H1 (cell line): ENCODE data around the gene TPT1. TPM values are rescaled to one million over a fixed set of nuclear protein-coding genes. Genes with fewer than 3 reads are reported as not detected.
"Not testable (repeated sequence)": the region's sequence is repeated elsewhere in the genome, so short reads cannot be mapped to it uniquely, and the experiment has no call there.

Experiments used
- CTCF ChIA-PET: fragments of 300-600 bp; sonication (Branson Sonifier 250); formaldehyde crosslinking; loops from one replicate; lab custom pipeline; 2021; ENCODE audit not compliant: partially characterized antibody; lab: Charles Lee
- POLR2A ChIA-PET: fragments of 300-600 bp; sonication (Branson Sonifier 250); formaldehyde crosslinking; loops from one replicate; lab custom pipeline; 2021; ENCODE audit warnings: inconsistent platforms; ENCODE audit not compliant: partially characterized antibody; lab: Charles Lee
- DNase-seq, 2 experiments: peaks; one replicate each; pipeline versions ENCODE4 v3.0.0 to v3.0.0-alpha.2; 2010 to 2022; ENCODE audit warnings: low spot score in 2 of 2, low read depth in 1 of 2, mixed read lengths in 1 of 2
- FAIRE-seq: peaks from 2 replicates; lab custom pipeline; 2011; peaks lifted over from hg19 to GRCh38; lab: Jason Lieb, UNC
- H2AFZ ChIP-seq: 2 replicates; pipeline ENCODE4 v1.8.1; 2012; ENCODE audit warnings: low read length, inconsistent platforms
- H2AK5ac ChIP-seq: 2 replicates; pipeline ENCODE4 v1.6.1; 2013; ENCODE audit warnings: low read depth, low read length
- H2BK120ac ChIP-seq: replicated peaks from 2 replicates; pipeline ENCODE3; 2013; ENCODE audit warnings: low read depth, low read length, inconsistent platforms
- H2BK12ac ChIP-seq: 2 replicates; pipeline ENCODE4 v1.6.1; 2013; ENCODE audit warnings: low read depth, low read length
- H2BK15ac ChIP-seq: 2 replicates; pipeline ENCODE4 v1.6.1; 2013; ENCODE audit warnings: low read length
- H2BK20ac ChIP-seq: 2 replicates; pipeline ENCODE4 v1.6.1; 2013; ENCODE audit warnings: low read length
- H2BK5ac ChIP-seq: 2 replicates; pipeline ENCODE4 v1.6.1; 2013; ENCODE audit warnings: low read depth, low read length
- H3K14ac ChIP-seq: 2 replicates; pipeline ENCODE4 v1.6.1; 2013; ENCODE audit warnings: inconsistent platforms; ENCODE audit not compliant: insufficient read length
- H3K18ac ChIP-seq: 2 replicates; pipeline ENCODE4 v1.6.1; 2013; ENCODE audit warnings: low read length; ENCODE audit errors: extremely low read depth
- H3K23ac ChIP-seq: 2 replicates; pipeline ENCODE4 v1.6.1; 2013; ENCODE audit warnings: inconsistent platforms; ENCODE audit not compliant: insufficient read length
- H3K23me2 ChIP-seq: 2 replicates; pipeline ENCODE4 v1.6.1; 2013; ENCODE audit warnings: low read depth, low read length
- H3K27ac ChIP-seq: 2 replicates; pipeline ENCODE4 v1.6.1; 2011; ENCODE audit warnings: low read depth, low read length, inconsistent platforms
- H3K27me3 ChIP-seq, 4 experiments: replicated peaks in 1 of 4; 1 replicate in 1 of 4; 2 replicates in 3 of 4; pipeline versions ENCODE4 v1.6.1 to v1.8.1; 2011 to 2013; ENCODE audit warnings: low read length in 3 of 4, mild to moderate bottlenecking in 3 of 4, inconsistent platforms in 2 of 4, mixed read lengths in 2 of 4, moderate library complexity in 1 of 4; ENCODE audit not compliant: control insufficient read depth in 3 of 4, insufficient read depth in 3 of 4; ENCODE audit errors: extremely low read depth in 1 of 4
- H3K36me3 ChIP-seq, 4 experiments: 2 replicates each; pipeline versions ENCODE4 v1.6.1 to v1.8.1; 2011 to 2013; ENCODE audit warnings: mild to moderate bottlenecking in 4 of 4, low read length in 3 of 4, moderate library complexity in 2 of 4, control low read depth in 1 of 4, inconsistent platforms in 1 of 4; ENCODE audit not compliant: insufficient read depth in 4 of 4, control insufficient read depth in 2 of 4
- H3K4ac ChIP-seq: replicated peaks from 2 replicates; pipeline ENCODE3; 2013; ENCODE audit warnings: low read length, low read depth, mixed read lengths, inconsistent platforms; ENCODE audit not compliant: insufficient read length
- H3K4me1 ChIP-seq, 4 experiments: replicated peaks in 1 of 4; 1 replicate in 1 of 4; 2 replicates in 3 of 4; pipeline versions ENCODE4 v1.6.1 to v1.8.1; 2011 to 2013; ENCODE audit warnings: low read length in 3 of 4, inconsistent platforms in 2 of 4, mixed read lengths in 1 of 4; ENCODE audit not compliant: insufficient read depth in 4 of 4, control insufficient read depth in 3 of 4
- H3K4me2 ChIP-seq, 2 experiments: 2 replicates each; pipeline versions ENCODE4 v1.6.1 to v1.8.1; 2011 to 2013; ENCODE audit warnings: low read depth in 2 of 2, low read length in 2 of 2, control low read depth in 1 of 2, inconsistent platforms in 1 of 2, mild to moderate bottlenecking in 1 of 2; ENCODE audit not compliant: insufficient read depth in 1 of 2
- H3K4me3 ChIP-seq, 4 experiments: fragments of 200-600, 300-600 bp in 1 of 4; sonication (generic), shearing (Covaris generic), sonication (Bioruptor Twin) in 1 of 4; 2 replicates each; pipeline versions ENCODE4 v1.5.1 to v1.8.1; 2011 to 2016; ENCODE audit warnings: low read length in 4 of 4, low read depth in 3 of 4, control low read depth in 2 of 4, inconsistent platforms in 2 of 4, mild to moderate bottlenecking in 2 of 4, mixed read lengths in 1 of 4, moderate library complexity in 1 of 4; ENCODE audit not compliant: insufficient read depth in 2 of 4; ENCODE audit errors: extremely low read depth in 1 of 4
- H3K56ac ChIP-seq: replicated peaks from 2 replicates; pipeline ENCODE3; 2013; ENCODE audit warnings: low read depth, mild to moderate bottlenecking, mixed read lengths, low read length, inconsistent platforms; ENCODE audit not compliant: insufficient read length
- H3K79me1 ChIP-seq: 2 replicates; pipeline ENCODE4 v1.6.1; 2013; ENCODE audit warnings: low read depth, low read length, control low read depth
- H3K79me2 ChIP-seq, 2 experiments: 2 replicates each; pipeline versions ENCODE4 v1.6.1 to v1.8.1; 2012 to 2013; ENCODE audit warnings: low read length in 2 of 2, mild to moderate bottlenecking in 2 of 2, inconsistent platforms in 1 of 2; ENCODE audit not compliant: insufficient read depth in 2 of 2, control insufficient read depth in 1 of 2
- H3K9ac ChIP-seq, 4 experiments: replicated peaks in 1 of 4; 1 replicate in 1 of 4; 2 replicates in 3 of 4; pipeline versions ENCODE4 v1.6.1 to v1.8.1; 2011 to 2013; ENCODE audit warnings: low read depth in 3 of 4, low read length in 3 of 4, control low read depth in 2 of 4, mild to moderate bottlenecking in 2 of 4, moderate library complexity in 2 of 4, inconsistent platforms in 1 of 4; ENCODE audit errors: extremely low read depth in 1 of 4
- H3K9me3 ChIP-seq, 2 experiments: 2 replicates each; pipeline versions ENCODE4 v1.6.1 to v1.8.1; 2012 to 2013; ENCODE audit warnings: mild to moderate bottlenecking in 2 of 2, moderate library complexity in 2 of 2, control low read depth in 1 of 2, inconsistent platforms in 1 of 2, low read depth in 1 of 2, low read length in 1 of 2, mixed read lengths in 1 of 2; ENCODE audit not compliant: insufficient read depth in 2 of 2
- H4K20me1 ChIP-seq, 2 experiments: replicated peaks in 1 of 2; 2 replicates each; pipeline versions ENCODE3 to v1.8.1; 2011 to 2013; ENCODE audit warnings: inconsistent platforms in 2 of 2, low read length in 2 of 2, mild to moderate bottlenecking in 1 of 2; ENCODE audit not compliant: insufficient read depth in 2 of 2, control insufficient read depth in 1 of 2
- H4K5ac ChIP-seq: 2 replicates; pipeline ENCODE4 v1.6.1; 2013; ENCODE audit warnings: low read length, low read depth, mixed read lengths, inconsistent platforms; ENCODE audit not compliant: insufficient read length
- H4K8ac ChIP-seq: 2 replicates; pipeline ENCODE4 v1.8.0; 2013; ENCODE audit warnings: mild to moderate bottlenecking, moderate library complexity, low read length, inconsistent platforms; ENCODE audit not compliant: insufficient read depth; ENCODE audit errors: extremely low read depth
- H4K91ac ChIP-seq: replicated peaks from 2 replicates; pipeline ENCODE3; 2013; ENCODE audit warnings: low read length, mixed read lengths, inconsistent platforms; ENCODE audit not compliant: insufficient read length
- EP300 ChIP-seq, 2 experiments: IDR thresholded peaks; 1 replicate in 1 of 2; 2 replicates in 1 of 2; pipeline ENCODE4 v1.6.1; 2011 to 2012; ENCODE audit warnings: low read depth in 2 of 2, low read length in 2 of 2, mild to moderate bottlenecking in 2 of 2, borderline replicate concordance in 1 of 2, inconsistent platforms in 1 of 2, moderate library complexity in 1 of 2
- RAD21 ChIP-seq, 2 experiments: IDR thresholded peaks in 1 of 2; conservative IDR thresholded peaks in 1 of 2; 2 replicates each; pipeline ENCODE4 v1.6.1; 2011; ENCODE audit warnings: low read depth in 2 of 2, low read length in 2 of 2, improper control_type of control experiment in 1 of 2, inconsistent platforms in 1 of 2, mild to moderate bottlenecking in 1 of 2, moderate library complexity in 1 of 2
- SP4 ChIP-seq: IDR thresholded peaks from 2 replicates; pipeline ENCODE4 v1.6.1; 2012; ENCODE audit warnings: low read length, inconsistent platforms
- WGBS, 2 experiments: shearing (Covaris generic) in 1 of 2; methylation state at CpG; one replicate each; pipeline versions ENCODE4 v1.1.6 to v1.1.7; 2013 to 2015; ENCODE audit warnings: low lambda C conversion rate in 2 of 2, mixed read lengths in 2 of 2, inconsistent platforms in 1 of 2, low coverage in 1 of 2, missing lambda C conversion rate in 1 of 2; ENCODE audit not compliant: insufficient replicate concordance in 2 of 2, insufficient coverage in 1 of 2, insufficient read length in 1 of 2; ENCODE audit errors: extremely low coverage in 1 of 2, missing lambda C conversion rate in 1 of 2; 5-methylcytosine and 5-hydroxymethylcytosine counted together
- polyA plus RNA-seq, 7 experiments: library from polyadenylated mRNA; depleted of rRNA in 3 of 7; stranded (reverse) in 5 of 7; unstranded in 2 of 7; fragments of >200 nt in 5 of 7; fragments of 200-250 nt in 2 of 7; gene quantifications; 1 replicate in 5 of 7; 2 replicates in 1 of 7; 4 replicates in 1 of 7; pipeline versions ENCODE4 v1.2.1 to v1.2.3, GENCODE V29; 2011 to 2013; ENCODE audit warnings: missing spikeins in 2 of 7, mixed read lengths in 2 of 7
- total RNA-seq: library from RNA; stranded (reverse); fragmentation: NEBNext Ultra II Directional; extraction: Animal tissue kit (Norgen Biotek cat#: 25700); gene quantifications from 2 replicates; pipeline ENCODE4 v1.2.1, GENCODE V29; 2021
- TF ChIP-seq, protein P1 (sequence below): IDR thresholded peaks from 2 replicates; pipeline ENCODE4 v1.6.1; 2012; ENCODE audit warnings: inconsistent platforms

TPT1 gene
- total and polyA plus RNA-seq, 2 of the 8 experiments (the other 6 are each of a cell fraction or from before 2014, with no cell fraction given), result 2,245 to 2,279 TPM

- no peak for TF ChIP-seq EP300 (IDR thresholded peaks at IDR 0.05; ENCODE audit: borderline replicate concordance in 1 of 2, low read depth in 2 of 2, low read length in 2 of 2)
- no peak for TF ChIP-seq SP4
- TF ChIP-seq, protein P1, sequence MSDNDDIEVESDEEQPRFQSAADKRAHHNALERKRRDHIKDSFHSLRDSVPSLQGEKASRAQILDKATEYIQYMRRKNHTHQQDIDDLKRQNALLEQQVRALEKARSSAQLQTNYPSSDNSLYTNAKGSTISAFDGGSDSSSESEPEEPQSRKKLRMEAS, result no peak
- TF ChIP-seq RAD21 (IDR thresholded peaks at IDR 0.05 in 1 of 2, conservative IDR thresholded peaks at IDR 0.05 in 1 of 2; ENCODE audit: low read depth in 2 of 2, low read length in 2 of 2), result no peak
These were observed 47.7 kb upstream of the TPT1 start (continued) for GRCh38 chr13:45388664-45389063.

DNA sequence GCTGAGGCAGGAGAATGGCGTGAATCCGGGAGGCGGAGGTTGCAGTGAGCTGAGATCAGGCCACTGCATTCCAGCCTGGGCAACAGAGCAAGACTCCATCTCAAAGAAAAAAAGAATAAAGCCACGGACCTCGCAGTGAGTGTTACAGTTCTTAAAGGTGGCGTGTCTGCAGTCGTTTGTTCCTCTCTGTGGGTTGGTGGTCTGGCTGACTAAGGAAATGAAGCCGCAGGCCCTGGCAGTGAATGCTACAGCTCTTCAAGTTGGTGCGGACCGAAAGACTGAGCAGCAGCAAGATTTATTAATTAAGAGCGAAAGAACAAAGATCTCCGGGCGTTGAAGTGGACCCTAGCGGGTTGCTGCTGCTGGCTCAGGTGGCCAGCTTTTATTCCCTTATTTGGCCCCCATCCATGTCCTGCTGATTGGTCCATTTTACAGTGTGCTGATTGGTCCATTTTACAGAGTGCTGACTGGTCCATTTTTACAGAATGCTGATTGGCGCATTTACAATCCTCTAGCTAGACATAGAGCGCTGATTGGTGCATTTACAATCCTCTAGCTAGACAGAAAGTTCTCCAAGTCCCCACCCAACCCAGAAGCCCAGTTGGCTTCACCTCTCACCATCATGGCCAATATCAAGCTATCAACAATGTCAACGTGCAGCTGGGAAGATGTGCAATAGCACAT lies 46.1 kb upstream of the TPT1 start:
- 95% methylated on average over 14 of the region's 17 CpGs; no CpG with 5 or more reads in 1 of the 2 experiments for WGBS, 2 experiments
- POLR2A ChIA-PET, result interaction anchor here (1.5 to 2.9 kb wide), 2 partner anchors 11 to 47 kb away, joined by 4 to 10 read pairs; partner anchors contain the start of gene TPT1
- H3K36me3 ChIP-seq, H2BK5ac ChIP-seq, H3K14ac ChIP-seq, H3K27me3 ChIP-seq, H2BK12ac ChIP-seq, FAIRE-seq, H3K79me2 ChIP-seq, DNase-seq, H3K23ac ChIP-seq, H3K27ac ChIP-seq, H4K5ac ChIP-seq, H3K9ac ChIP-seq, H4K8ac ChIP-seq, H3K4ac ChIP-seq, H3K18ac ChIP-seq, H2BK15ac ChIP-seq, H3K56ac ChIP-seq, H3K79me1 ChIP-seq, H2AK5ac ChIP-seq, H3K23me2 ChIP-seq, H3K4me1 ChIP-seq, H2BK20ac ChIP-seq, H3K9me3 ChIP-seq, H4K91ac ChIP-seq, H2AFZ ChIP-seq, H4K20me1 ChIP-seq, H3K4me2 ChIP-seq, H3K4me3 ChIP-seq, H2BK120ac ChIP-seq: not testable (repeated sequence)
- CTCF ChIA-PET, result interaction anchor here (1.2 to 4.4 kb wide), 7 partner anchors 9 to 31 kb away, joined by 3 to 21 read pairs (median 5); partner anchors contain the start of gene SLC25A30
